HCT116 (cell line): Measurements from ENCODE around the gene SHISA8.

Source experiments
- CTCF ChIP-seq, 3 experiments: fragments of 200-600 bp in 1 of 3; sonication (generic) in 1 of 3; IDR thresholded peaks in 2 of 3; conservative IDR thresholded peaks in 1 of 3; 2 replicates each; pipeline ENCODE4 v1.5.1; 2012 to 2017; ENCODE audit warnings: low read depth in 2 of 3, low read length in 2 of 3, antibody characterized with exemption in 1 of 3, borderline replicate concordance in 1 of 3, control low read depth in 1 of 3, mild to moderate bottlenecking in 1 of 3, mixed read lengths in 1 of 3, mixed run types in 1 of 3, moderate library complexity in 1 of 3; ENCODE audit not compliant: insufficient read depth in 1 of 3
- EGR1 ChIP-seq: IDR thresholded peaks from 2 replicates; pipeline ENCODE4 v1.6.1; 2012; ENCODE audit warnings: low read depth
- EZH2 ChIP-seq: fragments of 200-600 bp; sonication (generic); IDR thresholded peaks from 2 replicates; pipeline ENCODE4 v1.6.1; 2017; ENCODE audit warnings: antibody characterized with exemption, mixed run types
- POLR2A ChIP-seq: IDR thresholded peaks from 2 replicates; pipeline ENCODE4 v1.7.0; 2011; ENCODE audit warnings: borderline replicate concordance; ENCODE audit not compliant: insufficient read depth, insufficient read length; ENCODE audit errors: extremely low read depth
- POLR2AphosphoS5 ChIP-seq: IDR thresholded peaks from 2 replicates; pipeline ENCODE4 v1.6.1; 2011; ENCODE audit warnings: mild to moderate bottlenecking, low read depth, low read length, moderate library complexity
- REST ChIP-seq: IDR thresholded peaks from 2 replicates; pipeline ENCODE4 v1.6.1; 2012; ENCODE audit warnings: low read depth
- SP1 ChIP-seq: IDR thresholded peaks from 2 replicates; pipeline ENCODE4 v1.6.1; 2012; ENCODE audit warnings: low read depth
- TCF7L2 ChIP-seq: IDR thresholded peaks from 2 replicates; pipeline ENCODE4 v1.7.0; 2011; ENCODE audit warnings: borderline replicate concordance, inconsistent platforms; ENCODE audit not compliant: insufficient read depth, insufficient read length; ENCODE audit errors: extremely low read depth
- YY1 ChIP-seq: IDR thresholded peaks from 2 replicates; pipeline ENCODE4 v1.6.1; 2011; ENCODE audit warnings: low read length, low read depth, moderate library complexity, mild to moderate bottlenecking; ENCODE audit not compliant: insufficient replicate concordance; ENCODE audit errors: extremely low read depth

GRCh38 chr22:41898645-41899044, 16.2 kb downstream of the SHISA8 start:
- TF ChIP-seq CTCF (IDR thresholded peaks at IDR 0.05 in 2 of 3, conservative IDR thresholded peaks at IDR 0.05 in 1 of 3; ENCODE audit: borderline replicate concordance in 1 of 3, insufficient read depth in 1 of 3, low read depth in 2 of 3, low read length in 2 of 3) (no peak), REST (no peak), POLR2AphosphoS5 (no peak), TCF7L2 (no peak), SP1 (no peak), POLR2A (no peak), YY1 (no peak), EZH2 (no peak), EGR1 (no peak)
